CD4-positive, alpha-beta memory T cell (primary cell): Measurements from ENCODE around the gene NLN. TPM values are rescaled to one million over a fixed set of nuclear protein-coding genes. Genes with fewer than 3 reads are reported as not detected.

Experiments
- CTCF ChIA-PET: fragments of 350-600 bp; sonication (Branson Sonifier 250); formaldehyde crosslinking; loops from one replicate; lab custom pipeline; 2021; ENCODE audit warnings: inconsistent platforms; ENCODE audit not compliant: partially characterized antibody; lab: Charles Lee
- POLR2A ChIA-PET: fragments of 350-600 bp; sonication (Branson Sonifier 250); formaldehyde crosslinking; loops from one replicate; lab custom pipeline; 2021; ENCODE audit not compliant: partially characterized antibody; lab: Charles Lee
- DNase-seq, 5 donors: peaks; one replicate each; pipeline versions ENCODE4 v3.0.0 to v3.0.0-alpha.2; 2020 to 2022; ENCODE audit warnings: mixed read lengths in 1 of 5
- H3K27ac ChIP-seq: one replicate; pipeline ENCODE4 v1.7.0; 2013; ENCODE audit warnings: low read depth, low read length
- H3K27me3 ChIP-seq: 2 replicates; pipeline ENCODE4 v1.7.0; 2013; ENCODE audit warnings: mild to moderate bottlenecking, low read length, moderate library complexity; ENCODE audit not compliant: insufficient read depth
- H3K36me3 ChIP-seq: 2 replicates; pipeline ENCODE4 v1.7.0; 2013; ENCODE audit warnings: mild to moderate bottlenecking, low read length, moderate library complexity; ENCODE audit not compliant: insufficient read depth
- H3K4me1 ChIP-seq: 2 replicates; pipeline ENCODE4 v1.7.0; 2013; ENCODE audit warnings: mild to moderate bottlenecking, low read length, moderate library complexity; ENCODE audit not compliant: insufficient read depth
- H3K4me3 ChIP-seq, 2 donors: one replicate each; pipeline ENCODE4 v1.7.0; 2013; ENCODE audit warnings: low read length in 2 of 2, mild to moderate bottlenecking in 1 of 2
- H3K9me3 ChIP-seq, 2 donors: one replicate each; pipeline ENCODE4 v1.7.0; 2013; ENCODE audit warnings: low read length in 2 of 2, control low read depth in 1 of 2; ENCODE audit not compliant: control insufficient read depth in 1 of 2
- H3K27ac Mint-ChIP-seq, 7 donors: one replicate each; pipeline ENCODE4 v1.8.0; 2020 to 2021; ENCODE audit warnings: mixed read lengths in 7 of 7, mild to moderate bottlenecking in 6 of 7, inconsistent platforms in 3 of 7, moderate library complexity in 3 of 7
- H3K27me3 Mint-ChIP-seq, 2 donors: one replicate each; pipeline ENCODE4 v1.8.0; 2020 to 2021; ENCODE audit warnings: mixed read lengths in 2 of 2
- H3K36me3 Mint-ChIP-seq, 2 donors: one replicate each; pipeline ENCODE4 v1.8.0; 2020 to 2021; ENCODE audit warnings: mixed read lengths in 2 of 2, inconsistent platforms in 1 of 2, mild to moderate bottlenecking in 1 of 2
- H3K4me1 Mint-ChIP-seq, 4 donors: one replicate each; pipeline ENCODE4 v1.8.0; 2020 to 2021; ENCODE audit warnings: mixed read lengths in 4 of 4, mild to moderate bottlenecking in 1 of 4
- H3K4me3 Mint-ChIP-seq, 8 donors: one replicate each; pipeline ENCODE4 v1.8.0; 2020 to 2021; ENCODE audit warnings: mixed read lengths in 8 of 8, mild to moderate bottlenecking in 7 of 8, moderate library complexity in 6 of 8, inconsistent platforms in 3 of 8
- H3K9me3 Mint-ChIP-seq, 8 donors: one replicate each; pipeline ENCODE4 v1.8.0; 2020 to 2021; ENCODE audit warnings: mixed read lengths in 8 of 8, mild to moderate bottlenecking in 5 of 8, inconsistent platforms in 3 of 8, moderate library complexity in 1 of 8
- intact Hi-C: fragments of 100-400 bp; cut with micrococcal nuclease; formaldehyde crosslinking; loops from one replicate; pipeline ENCODE4 v1.15.1; 2023
- polyA plus RNA-seq, 2 donors: library from polyadenylated mRNA; unstranded; fragments of 300-500 nt; fragmentation: Illumina TruSeq; gene quantifications; one replicate each; pipeline ENCODE4 v1.2.3, GENCODE V29; 2021
- total RNA-seq, 2 experiments: library from RNA; stranded (reverse); gene quantifications; one replicate each; pipeline ENCODE4 v1.2.3, GENCODE V29; 2021

NLN gene
- total and polyA plus RNA-seq, 4 experiments from 2014 or later = 2.3 to 3.5 (median 2.6) TPM

DNA sequence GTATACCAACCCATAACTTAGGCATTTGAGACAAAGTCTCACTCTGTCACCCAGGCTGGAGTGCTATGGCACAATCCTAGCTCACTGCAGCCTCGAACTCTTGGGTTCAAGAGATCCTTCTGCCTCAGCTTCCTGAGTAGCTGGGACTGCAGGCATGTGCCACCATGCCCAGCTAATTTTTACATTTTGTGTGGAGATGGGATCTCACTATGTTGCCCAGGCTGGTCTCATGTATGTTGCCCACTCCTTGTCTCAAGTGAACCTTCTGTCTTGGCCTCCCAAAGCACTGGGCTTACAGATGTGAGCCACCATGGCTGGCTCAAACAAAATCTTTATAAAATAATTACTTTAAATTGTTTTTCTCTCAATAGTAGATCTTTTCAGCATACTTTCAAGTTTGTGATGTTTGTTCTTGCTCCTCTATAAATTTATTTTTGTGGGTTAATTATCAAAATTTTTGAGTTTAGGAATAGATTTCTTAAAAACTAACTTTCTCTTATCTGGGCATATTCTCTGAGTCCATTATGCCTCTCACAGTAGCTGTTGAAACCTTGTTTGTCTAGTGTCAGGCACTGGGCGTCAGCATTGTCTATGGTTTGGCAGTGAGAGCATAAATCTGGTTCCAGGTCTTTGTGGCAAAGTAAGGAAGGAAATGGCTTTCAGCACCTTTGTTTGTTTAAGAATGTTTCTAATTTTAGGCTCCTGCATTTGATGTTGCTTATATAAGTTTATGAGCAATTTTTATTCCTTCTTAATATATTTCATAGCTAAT lies 38.7 kb downstream of the NLN start:
- Histone ChIP-seq H3K4me1 (peaks cover 5% of the 10 kb centered on the region), H3K27me3 (no peaks in the 10 kb centered on the region), H3K9me3 (no peaks in the 10 kb centered on the region), H3K27ac (no peak overlapping the region), H3K4me3 (no peak overlapping the region), H3K36me3 (no peaks in the 10 kb centered on the region)
- no peaks in the 10 kb centered on the region for H3K9me3 Mint-ChIP-seq
- ChIA-PET POLR2A (interaction anchor here (1.0 to 2.2 kb wide), 7 partner anchors 39 to 410 kb away, joined by 3 to 11 read pairs (median 6); partner anchors contain the start of genes ERBIN, NLN, SGTB and SREK1), CTCF (interaction anchor here (0.6 to 2.7 kb wide), 23 partner anchors 19 to 996 kb away, joined by 3 to 23 read pairs (median 3); partner anchors contain the start of gene ERBIN)
- H3K4me3 Mint-ChIP-seq = no peak overlapping the region
- H3K36me3 Mint-ChIP-seq = no peaks in the 10 kb centered on the region
- peak overlapping the region in 3 of 7 donors; percentile 1 to 53 (median 24) for H3K27ac Mint-ChIP-seq
- peaks cover 3 to 12% (median 6%) of the 10 kb centered on the region in 4 donors for H3K4me1 Mint-ChIP-seq
- H3K27me3 Mint-ChIP-seq = no peaks in the 10 kb centered on the region
- intact Hi-C loops = loop anchor here (1.0 to 5.0 kb wide), 5 partner anchors 165 to 547 kb away; partner anchors contain the start of gene SREK1
- DNase-seq = peak; percentile 63 to 74 (median 68)

- Histone ChIP-seq H3K36me3 (no peaks in the 10 kb centered on the region), H3K27ac (no peak overlapping the region), H3K4me3 (no peak overlapping the region), H3K9me3 (no peaks in the 10 kb centered on the region), H3K4me1 (peaks cover 5% of the 10 kb centered on the region), H3K27me3 (no peaks in the 10 kb centered on the region)
- intact Hi-C loops = loop anchor here (5.0 kb wide), 1 partner anchor 265 kb away; no protein-coding TSS in a partner anchor
- no peak overlapping the region for H3K4me3 Mint-ChIP-seq
- no peak for DNase-seq
- POLR2A ChIA-PET = interaction anchor here (2.2 kb wide), 1 partner anchor 163 kb away, joined by 11 read pairs; no protein-coding TSS in a partner anchor
- peaks cover 0 to 8% of the 10 kb centered on the region in 2 donors for H3K36me3 Mint-ChIP-seq
- CTCF ChIA-PET = interaction anchor here (0.6 to 2.7 kb wide), 6 partner anchors 162 to 544 kb away, joined by 3 to 23 read pairs (median 5); partner anchors contain the start of genes ERBIN and SREK1
- H3K27ac Mint-ChIP-seq = no peak overlapping the region
- peaks cover 3 to 12% (median 7%) of the 10 kb centered on the region in 4 donors for H3K4me1 Mint-ChIP-seq
- H3K9me3 Mint-ChIP-seq = no peaks in the 10 kb centered on the region
- no peaks in the 10 kb centered on the region for H3K27me3 Mint-ChIP-seq
These were observed 40.2 kb downstream of the NLN start for GRCh38 chr5:65762234-65762633.

DNA sequence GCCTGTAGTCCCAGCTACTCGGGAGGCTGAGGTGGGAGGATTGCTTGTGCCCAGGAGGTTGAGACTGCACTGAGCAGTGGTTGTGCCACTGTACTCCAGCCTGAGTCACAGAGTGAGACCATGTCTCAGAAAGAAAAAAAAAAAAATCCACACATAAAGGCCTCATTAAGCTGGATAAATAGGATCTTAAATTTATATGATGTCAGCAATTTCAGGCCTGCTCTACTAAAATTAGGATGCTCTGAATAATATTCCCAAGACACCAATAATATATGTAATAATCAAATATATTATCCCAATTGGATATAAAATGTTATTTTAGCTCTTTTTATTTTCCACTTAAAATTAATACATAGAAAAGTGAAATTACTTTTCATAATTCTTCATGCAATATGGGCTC lies 43.6 kb downstream of the NLN start:
- Histone ChIP-seq H3K4me1 (peaks cover 5% of the 10 kb centered on the region), H3K9me3 (no peaks in the 10 kb centered on the region), H3K36me3 (no peaks in the 10 kb centered on the region), H3K27me3 (no peaks in the 10 kb centered on the region), H3K27ac (no peak overlapping the region), H3K4me3 (no peak overlapping the region)
- ChIA-PET POLR2A (no interaction called here), CTCF (no interaction called here)
- H3K36me3 Mint-ChIP-seq = peaks cover 0 to 16% of the 10 kb centered on the region in 2 donors
- no peaks in the 10 kb centered on the region for H3K27me3 Mint-ChIP-seq
- H3K4me3 Mint-ChIP-seq = no peak overlapping the region
- H3K4me1 Mint-ChIP-seq = peaks cover 3 to 9% (median 7%) of the 10 kb centered on the region in 4 donors
- intact Hi-C loops = no loop called here
- H3K27ac Mint-ChIP-seq = no peak overlapping the region
- peaks cover 0 to 5% (median 4%) of the 10 kb centered on the region in 8 donors for H3K9me3 Mint-ChIP-seq
- DNase-seq = no peak

- Mint-ChIP-seq H3K4me3 (no peak overlapping the region), H3K36me3 (peaks cover 0 to 16% of the 10 kb centered on the region in 2 donors), H3K9me3 (peaks cover 0 to 5% (median 4%) of the 10 kb centered on the region in 8 donors), H3K4me1 (peaks cover 0 to 4% (median 2%) of the 10 kb centered on the region in 4 donors), H3K27me3 (no peaks in the 10 kb centered on the region), H3K27ac (no peak overlapping the region)
- H3K4me3 ChIP-seq = no peak overlapping the region
- H3K36me3 ChIP-seq = no peaks in the 10 kb centered on the region
- no peak for DNase-seq
- POLR2A ChIA-PET = no interaction called here
- H3K9me3 ChIP-seq = no peaks in the 10 kb centered on the region
- H3K4me1 ChIP-seq = peaks cover 4% of the 10 kb centered on the region
- no peak overlapping the region for H3K27ac ChIP-seq
- CTCF ChIA-PET = no interaction called here
- intact Hi-C loops = no loop called here
- no peaks in the 10 kb centered on the region for H3K27me3 ChIP-seq
These were observed 44.2 kb downstream of the NLN start for GRCh38 chr5:65766175-65766574.

DNA sequence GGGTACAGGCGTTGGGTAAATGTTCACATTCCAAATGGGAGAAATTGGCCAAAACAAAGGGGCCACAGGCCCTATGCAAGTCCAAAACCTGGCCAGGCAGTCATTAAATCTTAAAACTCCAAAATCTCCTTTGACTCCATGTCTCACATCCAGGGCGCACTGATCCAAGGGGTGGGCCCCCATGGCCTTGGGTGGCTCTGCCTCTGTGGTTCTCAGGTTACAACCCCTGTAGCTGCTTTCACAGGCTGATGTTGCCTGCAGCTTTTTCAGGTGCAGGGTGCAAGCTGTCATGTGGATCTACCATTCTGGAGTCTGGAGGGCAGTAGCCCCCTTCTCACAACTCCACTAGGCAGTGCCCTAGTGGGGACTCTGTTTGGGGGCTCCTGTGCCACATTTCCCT lies 44.8 kb downstream of the NLN start:
- ChIA-PET CTCF (no interaction called here), POLR2A (no interaction called here)
- no peaks in the 10 kb centered on the region for H3K4me1 ChIP-seq
- no peaks in the 10 kb centered on the region for H3K27me3 ChIP-seq
- intact Hi-C loops = no loop called here
- H3K36me3 ChIP-seq = no peaks in the 10 kb centered on the region
- no peak for DNase-seq
- no peak overlapping the region for H3K27ac Mint-ChIP-seq
- peaks cover 0 to 4% (median under 1%) of the 10 kb centered on the region in 4 donors for H3K4me1 Mint-ChIP-seq
- no peaks in the 10 kb centered on the region for H3K9me3 ChIP-seq
- no peak overlapping the region for H3K4me3 Mint-ChIP-seq
- H3K27ac ChIP-seq = no peak overlapping the region
- H3K4me3 ChIP-seq = no peak overlapping the region
- peaks cover 0 to 16% of the 10 kb centered on the region in 2 donors for H3K36me3 Mint-ChIP-seq
- no peaks in the 10 kb centered on the region for H3K27me3 Mint-ChIP-seq
- H3K9me3 Mint-ChIP-seq = peaks cover 0 to 5% (median 4%) of the 10 kb centered on the region in 8 donors

GRCh38 chr5:65767565-65767964 lies 45.6 kb downstream of the NLN start:
- no peak for DNase-seq
- ChIA-PET POLR2A (no interaction called here), CTCF (no interaction called here)
- intact Hi-C loops = no loop called here
- Histone ChIP-seq H3K36me3 (no peaks in the 10 kb centered on the region), H3K4me1 (no peaks in the 10 kb centered on the region), H3K27me3 (no peaks in the 10 kb centered on the region), H3K4me3 (no peak overlapping the region), H3K9me3 (no peaks in the 10 kb centered on the region), H3K27ac (no peak overlapping the region)
- H3K27ac Mint-ChIP-seq = no peak overlapping the region
- H3K9me3 Mint-ChIP-seq = peaks cover 0 to 5% (median 4%) of the 10 kb centered on the region in 8 donors
- no peaks in the 10 kb centered on the region for H3K27me3 Mint-ChIP-seq
- peaks cover 0 to 16% of the 10 kb centered on the region in 2 donors for H3K36me3 Mint-ChIP-seq
- H3K4me1 Mint-ChIP-seq = peaks cover 0 to 4% (median under 1%) of the 10 kb centered on the region in 4 donors
- H3K4me3 Mint-ChIP-seq = no peak overlapping the region

DNA sequence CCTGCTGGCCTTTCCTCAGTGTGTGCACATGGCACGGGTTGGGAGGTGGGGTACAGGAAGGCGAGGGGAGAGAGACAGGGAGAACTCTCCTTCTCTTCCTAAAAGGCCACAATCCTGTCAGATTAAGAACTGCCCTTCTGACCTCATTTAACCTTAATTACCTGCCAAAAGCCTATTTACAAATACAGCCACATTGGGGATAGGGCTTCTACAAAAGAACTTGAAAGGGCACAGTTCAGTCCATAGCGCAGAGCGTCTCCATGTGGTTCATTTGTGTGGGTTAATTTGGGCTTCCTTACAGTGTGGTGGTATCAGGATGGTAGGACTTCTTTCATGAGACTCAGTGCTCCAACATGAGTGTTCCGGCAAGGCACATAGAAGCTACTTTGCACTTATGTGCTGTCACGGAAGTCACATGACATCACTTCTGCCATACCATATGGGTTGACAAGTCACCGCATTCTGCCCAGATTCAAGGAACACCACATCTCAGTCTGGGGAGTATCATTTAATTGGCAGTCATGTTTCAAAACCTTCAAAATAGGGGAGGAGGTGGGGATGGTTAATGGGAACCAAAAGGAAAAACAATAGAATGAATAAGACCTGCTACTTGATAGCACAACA lies 46.8 kb downstream of the NLN start:
- H3K27me3 Mint-ChIP-seq = no peaks in the 10 kb centered on the region
- Histone ChIP-seq H3K27ac (no peak overlapping the region), H3K4me3 (no peak overlapping the region), H3K36me3 (no peaks in the 10 kb centered on the region), H3K9me3 (no peaks in the 10 kb centered on the region), H3K27me3 (no peaks in the 10 kb centered on the region), H3K4me1 (no peaks in the 10 kb centered on the region)
- H3K27ac Mint-ChIP-seq = no peak overlapping the region
- intact Hi-C loops = no loop called here
- peaks cover 0 to 2% (median under 1%) of the 10 kb centered on the region in 4 donors for H3K4me1 Mint-ChIP-seq
- H3K9me3 Mint-ChIP-seq = peaks cover 0 to 5% (median 4%) of the 10 kb centered on the region in 8 donors
- CTCF ChIA-PET = no interaction called here
- DNase-seq = no peak
- POLR2A ChIA-PET = no interaction called here
- peaks cover 0 to 16% of the 10 kb centered on the region in 2 donors for H3K36me3 Mint-ChIP-seq
- H3K4me3 Mint-ChIP-seq = no peak overlapping the region
